A549 (cell line): ENCODE data around the gene SCGB1D2. TPM values are rescaled to one million over a fixed set of nuclear protein-coding genes. Genes with fewer than 3 reads are reported as not detected.

Experiments
- ATAC-seq, 2 experiments: fragments of 200-7000 bp in 1 of 2; fragments of >200 bp in 1 of 2; cut with Nextera tagmentation in 1 of 2; cut with Tn5 transposase in 1 of 2; 3 replicates each; pipeline versions ENCODE4 v1.8.0 to v1.9.1; 2018 to 2020; ENCODE audit warnings: mild to moderate bottlenecking in 1 of 2, moderate library complexity in 1 of 2
- CTCF ChIA-PET: fragments of 300-600 bp; sonication (Branson Sonifier 250); formaldehyde crosslinking; extraction: SDS; loops from one replicate; lab custom pipeline; 2021; ENCODE audit warnings: antibody characterized with exemption, inconsistent platforms; lab: Yijun Ruan, JAX
- POLR2A ChIA-PET: fragments of 350-600 bp; formaldehyde crosslinking; extraction: SDS; loops from one replicate; lab custom pipeline; 2021; ENCODE audit warnings: antibody characterized with exemption, inconsistent platforms; lab: Yijun Ruan, JAX
- DNase-seq, 2 experiments: peaks; one replicate each; pipeline versions ENCODE4 v3.0.0 to v3.0.0-alpha.2; 2011 to 2016; ENCODE audit warnings: low read depth in 1 of 2, low spot score in 1 of 2
- FAIRE-seq: peaks from 2 replicates; lab custom pipeline; 2011; peaks lifted over from hg19 to GRCh38; lab: Jason Lieb, UNC
- H3K27ac ChIP-seq, 2 experiments: fragments of >200 bp; sonication (Bioruptor Twin); formaldehyde crosslinking; 3 replicates each; pipeline ENCODE4 v1.5.1; 2016 to 2017
- H3K4me1 ChIP-seq: fragments of >200 bp; sonication (Bioruptor Twin); formaldehyde crosslinking; 3 replicates; pipeline ENCODE4 v1.6.1; 2016
- H3K4me2 ChIP-seq: fragments of >200 bp; sonication (Bioruptor Twin); formaldehyde crosslinking; 3 replicates; pipeline ENCODE4 v1.6.1; 2016
- H3K4me3 ChIP-seq: fragments of >200 bp; sonication (Bioruptor Twin); formaldehyde crosslinking; 3 replicates; pipeline ENCODE4 v1.5.1; 2016
- H3K9me3 ChIP-seq: fragments of >200 bp; sonication (Bioruptor Twin); formaldehyde crosslinking; 3 replicates; pipeline ENCODE4 v1.6.1; 2016
- BHLHE40 ChIP-seq: IDR thresholded peaks from 2 replicates; pipeline ENCODE4 v1.6.1; 2012; ENCODE audit warnings: low read depth, low read length, inconsistent platforms
- CHD4 ChIP-seq: fragments of 200-600 bp; sonication (generic); IDR thresholded peaks from 2 replicates; pipeline ENCODE4 v1.6.1; 2016; ENCODE audit warnings: antibody characterized with exemption, mild to moderate bottlenecking, borderline replicate concordance
- CTCF ChIP-seq: fragments of >200 bp; sonication (Bioruptor Twin); formaldehyde crosslinking; IDR thresholded peaks from 3 replicates; pipeline ENCODE4 v1.5.1; 2016
- EP300 ChIP-seq, 2 experiments: fragments of >200 bp; sonication (Bioruptor Twin); formaldehyde crosslinking; IDR thresholded peaks; 2 replicates in 1 of 2; 3 replicates in 1 of 2; pipeline ENCODE4 v1.6.1; 2016 to 2017
- ESRRA ChIP-seq: fragments of 150-350 bp; IDR thresholded peaks from 2 replicates; pipeline ENCODE4 v1.6.1; 2014; ENCODE audit warnings: mild to moderate bottlenecking, low read length, borderline replicate concordance
- FOSL2 ChIP-seq, 2 experiments: fragments of 450-650 bp in 1 of 2; fragments of >200 bp in 1 of 2; sonication (Bioruptor Twin) in 1 of 2; formaldehyde crosslinking; IDR thresholded peaks; 2 replicates each; pipeline versions ENCODE4 v1.5.0 to v1.6.1; 2016 to 2020; ENCODE audit warnings: mild to moderate bottlenecking in 1 of 2, moderate library complexity in 1 of 2
- GATA3 ChIP-seq: IDR thresholded peaks from 2 replicates; pipeline ENCODE4 v1.6.1; 2012; ENCODE audit warnings: borderline replicate concordance
- HEYL ChIP-seq: fragments of 250-450 bp; sonication (Bioruptor Pico); IDR thresholded peaks from 2 replicates; pipeline ENCODE4 v1.8.0; 2021; ENCODE audit warnings: mild to moderate bottlenecking, moderate library complexity
- KDM5A ChIP-seq: fragments of 200-600 bp; sonication (generic); IDR thresholded peaks from 2 replicates; pipeline ENCODE4 v1.6.1; 2016; ENCODE audit warnings: antibody characterized with exemption, mild to moderate bottlenecking
- MAFK ChIP-seq: fragments of 450-650 bp; IDR thresholded peaks from 2 replicates; pipeline ENCODE4 v1.6.1; 2014; ENCODE audit not compliant: partially characterized antibody
- NR3C1 ChIP-seq: fragments of >200 bp; sonication (Bioruptor Twin); formaldehyde crosslinking; IDR thresholded peaks from 3 replicates; pipeline ENCODE4 v1.6.1; 2017
- POLR2A ChIP-seq: IDR thresholded peaks from 2 replicates; pipeline ENCODE4 v1.6.1; 2012; ENCODE audit warnings: mild to moderate bottlenecking, low read length
- POLR2AphosphoS2 ChIP-seq: conservative IDR thresholded peaks from 2 replicates; pipeline ENCODE4 v1.6.1; 2012; ENCODE audit warnings: low read length, improper control_type of control experiment, inconsistent platforms
- RAD21 ChIP-seq, 2 experiments: fragments of >200 bp in 1 of 2; sonication (Bioruptor Twin) in 1 of 2; formaldehyde crosslinking in 1 of 2; IDR thresholded peaks in 1 of 2; conservative IDR thresholded peaks in 1 of 2; 2 replicates in 1 of 2; 3 replicates in 1 of 2; pipeline ENCODE4 v1.6.1; 2012 to 2018; ENCODE audit warnings: inconsistent platforms in 1 of 2
- RCOR1 ChIP-seq: fragments of 150-350 bp; IDR thresholded peaks from 2 replicates; pipeline ENCODE4 v1.6.1; 2014; ENCODE audit warnings: antibody characterized with exemption, low read length, low read depth
- REST ChIP-seq: fragments of 200-600 bp; sonication (generic); IDR thresholded peaks from 2 replicates; pipeline ENCODE4 v1.6.1; 2016; ENCODE audit warnings: antibody characterized with exemption, mild to moderate bottlenecking, moderate library complexity
- RFX5 ChIP-seq: fragments of 450-650 bp; IDR thresholded peaks from 2 replicates; pipeline ENCODE4 v1.7.1; 2014; ENCODE audit warnings: antibody characterized with exemption, mild to moderate bottlenecking, moderate library complexity
- SMC3 ChIP-seq: fragments of >200 bp; sonication (Bioruptor Twin); formaldehyde crosslinking; IDR thresholded peaks from 3 replicates; pipeline ENCODE4 v1.6.1; 2018; ENCODE audit warnings: inconsistent platforms
- TFCP2L1 ChIP-seq: fragments of 250-450 bp; sonication (Bioruptor Pico); IDR thresholded peaks from 2 replicates; pipeline ENCODE4 v1.5.0; 2021; ENCODE audit warnings: mild to moderate bottlenecking
- USF2 ChIP-seq: fragments of 450-650 bp; IDR thresholded peaks from 2 replicates; pipeline ENCODE4 v1.6.1; 2014; ENCODE audit warnings: antibody characterized with exemption
- ZSCAN20 ChIP-seq: fragments of 250-450 bp; sonication (Bioruptor Pico); IDR thresholded peaks from 2 replicates; pipeline ENCODE4 v1.8.0; 2022; ENCODE audit warnings: mild to moderate bottlenecking, moderate library complexity
- WGBS: methylation state at CpG from one replicate; pipeline ENCODE4 v1.1.6; 2017; ENCODE audit errors: missing lambda C conversion rate; 5-methylcytosine and 5-hydroxymethylcytosine counted together
- polyA plus RNA-seq, 4 experiments: library from polyadenylated mRNA; depleted of rRNA in 3 of 4; stranded (reverse); fragments of >200 nt; fragmentation: RNase III in 1 of 4; extraction: RNeasy Plus Mini Kit Qiagen cat#74134 plus additional on column Dnase treatment in 1 of 4; gene quantifications; 2 replicates in 3 of 4; 3 replicates in 1 of 4; pipeline ENCODE4 v1.2.3, GENCODE V29; 2011 to 2017
- TF ChIP-seq, protein P1 (sequence below): fragments of >200 bp; sonication (Bioruptor Twin); formaldehyde crosslinking; IDR thresholded peaks from 3 replicates; pipeline ENCODE4 v1.6.1; 2016
- TF ChIP-seq, protein P2 (sequence below): fragments of >200 bp; sonication (Bioruptor Twin); formaldehyde crosslinking; IDR thresholded peaks from 2 replicates; pipeline ENCODE4 v1.6.1; 2016

The SCGB1D2 gene
- polyA plus RNA-seq, 2 of the 4 experiments (the other 2 are of a cell fraction), result not detected

GRCh38 chr11:62217191-62217748, 24.8 kb upstream of the SCGB1D2 start (continued):
- no peak for TF ChIP-seq POLR2A
- TF ChIP-seq TFCP2L1, result no peak
- TF ChIP-seq POLR2AphosphoS2, result no peak
- TF ChIP-seq, protein P1, sequence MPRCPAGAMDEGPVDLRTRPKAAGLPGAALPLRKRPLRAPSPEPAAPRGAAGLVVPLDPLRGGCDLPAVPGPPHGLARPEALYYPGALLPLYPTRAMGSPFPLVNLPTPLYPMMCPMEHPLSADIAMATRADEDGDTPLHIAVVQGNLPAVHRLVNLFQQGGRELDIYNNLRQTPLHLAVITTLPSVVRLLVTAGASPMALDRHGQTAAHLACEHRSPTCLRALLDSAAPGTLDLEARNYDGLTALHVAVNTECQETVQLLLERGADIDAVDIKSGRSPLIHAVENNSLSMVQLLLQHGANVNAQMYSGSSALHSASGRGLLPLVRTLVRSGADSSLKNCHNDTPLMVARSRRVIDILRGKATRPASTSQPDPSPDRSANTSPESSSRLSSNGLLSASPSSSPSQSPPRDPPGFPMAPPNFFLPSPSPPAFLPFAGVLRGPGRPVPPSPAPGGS, result no peak
- TF ChIP-seq ESRRA, result no peak
- no peak for TF ChIP-seq GATA3
- peak; percentile 81 for TF ChIP-seq SMC3
- TF ChIP-seq CTCF, result peak; percentile 76
- TF ChIP-seq HEYL (CRISPR knock-in tag), result no peak
- TF ChIP-seq, protein P2, sequence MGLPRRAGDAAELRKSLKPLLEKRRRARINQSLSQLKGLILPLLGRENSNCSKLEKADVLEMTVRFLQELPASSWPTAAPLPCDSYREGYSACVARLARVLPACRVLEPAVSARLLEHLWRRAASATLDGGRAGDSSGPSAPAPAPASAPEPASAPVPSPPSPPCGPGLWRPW, result no peak
- peak; percentile 82 to 84 for TF ChIP-seq RAD21 (conservative IDR thresholded peaks at IDR 0.05 in 1 of 2, IDR thresholded peaks at IDR 0.05 in 1 of 2)
- TF ChIP-seq RCOR1, result no peak
- TF ChIP-seq MAFK, result no peak

DNA sequence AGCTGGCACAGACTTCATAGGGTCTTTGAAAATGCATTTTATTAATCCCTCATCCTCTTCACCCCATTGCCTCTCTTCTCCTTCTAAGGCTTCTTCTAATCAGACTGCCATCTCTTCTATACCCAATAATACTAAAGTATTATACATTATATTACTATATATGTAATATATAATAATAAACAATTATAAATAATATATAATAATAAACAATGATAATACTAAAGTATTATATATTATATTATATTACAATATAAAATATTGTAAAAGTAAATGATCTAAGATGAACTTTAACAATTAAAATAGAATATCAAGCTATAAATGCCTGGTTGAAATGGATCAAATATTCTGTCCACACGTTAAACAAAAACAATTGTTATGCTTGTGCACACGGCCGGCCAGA, 20.5 kb upstream of the SCGB1D2 start:
- no peak overlapping the region for H3K4me2 ChIP-seq
- ChIA-PET POLR2A (no interaction called here), CTCF (interaction anchor here (1.0 to 2.8 kb wide), 3 partner anchors 42 to 321 kb away, joined by 3 to 11 read pairs (median 4); no protein-coding TSS in a partner anchor)
- no peak for ATAC-seq
- TF ChIP-seq NR3C1 (no peak), MAFK (no peak), KDM5A (no peak), REST (no peak), RFX5 (no peak), FOSL2 (IDR thresholded peaks at IDR 0.05) (no peak), FOSL2 (CRISPR knock-in tag; IDR thresholded peaks at IDR 0.05) (no peak), USF2 (no peak), CHD4 (no peak), HEYL (CRISPR knock-in tag) (no peak), EP300 (IDR thresholded peaks at IDR 0.05) (no peak), POLR2AphosphoS2 (no peak), BHLHE40 (no peak), ZSCAN20 (CRISPR knock-in tag) (no peak)
- DNase-seq, result no peak
- no peak overlapping the region for H3K4me3 ChIP-seq
- no peak for FAIRE-seq
- 62% methylated on average over 3 of the region's 3 CpGs for WGBS
- H3K4me1 ChIP-seq, result no peaks in the 10 kb centered on the region
- no peak overlapping the region for H3K27ac ChIP-seq
- H3K9me3 ChIP-seq, result peaks cover 37% of the 10 kb centered on the region; the same call in 2 of the 3 replicates
